Astrocyte (in vitro differentiated cells and primary cell): ENCODE measurements around the gene EGFL7. TPM values are rescaled to one million over a fixed set of nuclear protein-coding genes. Genes with fewer than 3 reads are reported as not detected.

ENCODE experiments used
- DNase-seq: peaks from one replicate; pipeline ENCODE4 v3.0.0-alpha.2; 2010; ENCODE audit warnings: low read depth
- FAIRE-seq: peaks from 2 replicates; lab custom pipeline; 2011; peaks lifted over from hg19 to GRCh38; lab: Jason Lieb, UNC
- H2AFZ ChIP-seq: 2 replicates; pipeline ENCODE4 v1.6.0; 2012; ENCODE audit warnings: low read depth, low read length, inconsistent platforms
- H3K27ac ChIP-seq: 2 replicates; pipeline ENCODE4 v1.5.1; 2011; ENCODE audit warnings: low read depth, low read length, inconsistent platforms
- H3K27me3 ChIP-seq: 2 replicates; pipeline ENCODE4 v1.6.0; 2011; ENCODE audit warnings: low read length, inconsistent platforms; ENCODE audit not compliant: insufficient read depth
- H3K36me3 ChIP-seq: 2 replicates; pipeline ENCODE4 v1.5.1; 2011; ENCODE audit warnings: low read length, inconsistent platforms; ENCODE audit not compliant: insufficient read depth
- H3K4me1 ChIP-seq: 2 replicates; pipeline ENCODE4 v1.5.1; 2011; ENCODE audit warnings: low read length, inconsistent platforms; ENCODE audit not compliant: insufficient read depth
- H3K4me2 ChIP-seq: 2 replicates; pipeline ENCODE4 v1.6.0; 2012; ENCODE audit warnings: low read length, inconsistent platforms
- H3K4me3 ChIP-seq: 2 replicates; pipeline ENCODE4 v1.5.1; 2011; ENCODE audit warnings: low read depth, mild to moderate bottlenecking, low read length, inconsistent platforms; ENCODE audit not compliant: insufficient read depth
- H3K79me2 ChIP-seq: 2 replicates; pipeline ENCODE4 v1.6.0; 2012; ENCODE audit warnings: mild to moderate bottlenecking, low read length, inconsistent platforms; ENCODE audit not compliant: insufficient read depth
- H3K9ac ChIP-seq: 2 replicates; pipeline ENCODE4 v1.6.0; 2012; ENCODE audit warnings: mild to moderate bottlenecking, low read length, inconsistent platforms
- H3K9me3 ChIP-seq: 2 replicates; pipeline ENCODE4 v1.5.1; 2012; ENCODE audit warnings: low read depth, mild to moderate bottlenecking, low read length, inconsistent platforms; ENCODE audit not compliant: insufficient read depth
- H4K20me1 ChIP-seq: 2 replicates; pipeline ENCODE4 v1.6.0; 2012; ENCODE audit warnings: low read length, inconsistent platforms; ENCODE audit not compliant: insufficient read depth
- H3K27ac Mint-ChIP-seq: one replicate; pipeline ENCODE4 v1.8.0; 2021; ENCODE audit warnings: mild to moderate bottlenecking, mixed read lengths; ENCODE audit not compliant: unreplicated experiment
- H3K27me3 Mint-ChIP-seq: one replicate; pipeline ENCODE4 v1.8.0; 2021; ENCODE audit warnings: low read depth, mixed read lengths; ENCODE audit not compliant: unreplicated experiment
- H3K36me3 Mint-ChIP-seq: one replicate; pipeline ENCODE4 v1.8.0; 2021; ENCODE audit warnings: low read depth, mixed read lengths; ENCODE audit not compliant: unreplicated experiment
- H3K4me1 Mint-ChIP-seq: one replicate; pipeline ENCODE4 v1.8.0; 2021; ENCODE audit warnings: low read depth, mixed read lengths; ENCODE audit not compliant: unreplicated experiment
- H3K4me3 Mint-ChIP-seq: one replicate; pipeline ENCODE4 v1.8.0; 2021; ENCODE audit warnings: mild to moderate bottlenecking, moderate library complexity, mixed read lengths; ENCODE audit not compliant: unreplicated experiment
- H3K9me3 Mint-ChIP-seq: one replicate; pipeline ENCODE4 v1.8.0; 2021; ENCODE audit warnings: mild to moderate bottlenecking, mixed read lengths; ENCODE audit not compliant: unreplicated experiment
- EZH2 ChIP-seq: IDR thresholded peaks from 2 replicates; pipeline ENCODE4 v1.6.1; 2012; ENCODE audit warnings: mild to moderate bottlenecking, low read length, inconsistent platforms; ENCODE audit not compliant: insufficient read depth
- total RNA-seq: library from RNA; stranded (reverse); gene quantifications from 2 replicates; pipeline ENCODE4 v1.2.1, GENCODE V29; 2021
- TF ChIP-seq, protein P1 (sequence below): IDR thresholded peaks from 2 replicates; pipeline ENCODE4 v1.5.1; 2011; ENCODE audit warnings: low read depth, mild to moderate bottlenecking, inconsistent platforms, low read length, moderate library complexity; ENCODE audit not compliant: insufficient read depth

The EGFL7 gene
- total RNA-seq, 1 donor from 2014 or later: 12.3 TPM

DNA sequence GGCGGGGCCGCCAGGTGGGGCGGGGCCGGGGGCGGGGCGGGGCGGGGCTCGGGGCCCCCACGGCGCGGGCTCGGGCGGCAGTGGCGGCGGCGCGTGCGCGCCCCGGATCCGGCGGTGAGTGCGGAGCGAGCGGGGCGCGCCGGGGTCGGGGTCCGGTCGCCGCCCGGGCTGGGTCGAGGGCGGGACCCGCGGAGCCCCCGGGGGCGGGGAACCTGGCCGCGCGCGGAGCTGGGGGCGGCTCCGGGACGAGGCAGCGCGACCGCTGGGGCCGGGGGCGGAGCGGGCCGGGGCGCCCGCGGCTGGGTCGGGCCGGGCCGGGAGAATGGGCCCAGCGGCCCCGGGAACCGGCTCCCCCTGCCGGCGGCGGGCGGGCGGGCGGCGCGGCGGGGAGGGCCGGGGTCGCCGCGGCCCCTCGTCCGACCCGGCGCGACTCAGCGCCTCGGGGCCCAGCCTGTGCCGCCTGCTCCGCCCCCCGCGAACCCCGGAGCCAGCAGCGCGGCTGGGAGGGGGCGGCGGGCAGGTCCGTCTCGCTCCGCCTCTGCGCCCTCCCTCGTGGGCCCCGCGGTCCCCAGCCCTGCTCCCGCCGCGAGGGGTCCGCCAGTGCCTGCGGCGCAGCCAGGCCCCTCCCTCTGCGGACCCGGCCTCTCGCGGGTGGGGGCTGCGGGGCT lies 3.1 kb downstream of the EGFL7 start:
- Mint-ChIP-seq H3K27ac (no peak overlapping the region), H3K27me3 (peaks cover 7% of the 10 kb centered on the region), H3K4me1 (no peaks in the 10 kb centered on the region), H3K4me3 (no peak overlapping the region), H3K9me3 (no peaks in the 10 kb centered on the region), H3K36me3 (no peaks in the 10 kb centered on the region)
- H3K27me3 ChIP-seq: no peaks in the 10 kb centered on the region
- no peaks in the 10 kb centered on the region for H4K20me1 ChIP-seq
- H3K4me3 ChIP-seq: no peak overlapping the region
- no peak overlapping the region for H3K9ac ChIP-seq
- no peaks in the 10 kb centered on the region for H3K79me2 ChIP-seq
- H3K9me3 ChIP-seq: no peaks in the 10 kb centered on the region
- H3K4me1 ChIP-seq: peaks cover 4% of the 10 kb centered on the region
- no peak for TF ChIP-seq EZH2
- TF ChIP-seq, protein P1, sequence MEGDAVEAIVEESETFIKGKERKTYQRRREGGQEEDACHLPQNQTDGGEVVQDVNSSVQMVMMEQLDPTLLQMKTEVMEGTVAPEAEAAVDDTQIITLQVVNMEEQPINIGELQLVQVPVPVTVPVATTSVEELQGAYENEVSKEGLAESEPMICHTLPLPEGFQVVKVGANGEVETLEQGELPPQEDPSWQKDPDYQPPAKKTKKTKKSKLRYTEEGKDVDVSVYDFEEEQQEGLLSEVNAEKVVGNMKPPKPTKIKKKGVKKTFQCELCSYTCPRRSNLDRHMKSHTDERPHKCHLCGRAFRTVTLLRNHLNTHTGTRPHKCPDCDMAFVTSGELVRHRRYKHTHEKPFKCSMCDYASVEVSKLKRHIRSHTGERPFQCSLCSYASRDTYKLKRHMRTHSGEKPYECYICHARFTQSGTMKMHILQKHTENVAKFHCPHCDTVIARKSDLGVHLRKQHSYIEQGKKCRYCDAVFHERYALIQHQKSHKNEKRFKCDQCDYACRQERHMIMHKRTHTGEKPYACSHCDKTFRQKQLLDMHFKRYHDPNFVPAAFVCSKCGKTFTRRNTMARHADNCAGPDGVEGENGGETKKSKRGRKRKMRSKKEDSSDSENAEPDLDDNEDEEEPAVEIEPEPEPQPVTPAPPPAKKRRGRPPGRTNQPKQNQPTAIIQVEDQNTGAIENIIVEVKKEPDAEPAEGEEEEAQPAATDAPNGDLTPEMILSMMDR: no peak
- H3K4me2 ChIP-seq: peak overlapping the region; percentile 83
- FAIRE-seq (no peak), DNase-seq (no peak)
- no peak overlapping the region for H3K27ac ChIP-seq
- no peak overlapping the region for H2AFZ ChIP-seq
- H3K36me3 ChIP-seq: no peaks in the 10 kb centered on the region

DNA sequence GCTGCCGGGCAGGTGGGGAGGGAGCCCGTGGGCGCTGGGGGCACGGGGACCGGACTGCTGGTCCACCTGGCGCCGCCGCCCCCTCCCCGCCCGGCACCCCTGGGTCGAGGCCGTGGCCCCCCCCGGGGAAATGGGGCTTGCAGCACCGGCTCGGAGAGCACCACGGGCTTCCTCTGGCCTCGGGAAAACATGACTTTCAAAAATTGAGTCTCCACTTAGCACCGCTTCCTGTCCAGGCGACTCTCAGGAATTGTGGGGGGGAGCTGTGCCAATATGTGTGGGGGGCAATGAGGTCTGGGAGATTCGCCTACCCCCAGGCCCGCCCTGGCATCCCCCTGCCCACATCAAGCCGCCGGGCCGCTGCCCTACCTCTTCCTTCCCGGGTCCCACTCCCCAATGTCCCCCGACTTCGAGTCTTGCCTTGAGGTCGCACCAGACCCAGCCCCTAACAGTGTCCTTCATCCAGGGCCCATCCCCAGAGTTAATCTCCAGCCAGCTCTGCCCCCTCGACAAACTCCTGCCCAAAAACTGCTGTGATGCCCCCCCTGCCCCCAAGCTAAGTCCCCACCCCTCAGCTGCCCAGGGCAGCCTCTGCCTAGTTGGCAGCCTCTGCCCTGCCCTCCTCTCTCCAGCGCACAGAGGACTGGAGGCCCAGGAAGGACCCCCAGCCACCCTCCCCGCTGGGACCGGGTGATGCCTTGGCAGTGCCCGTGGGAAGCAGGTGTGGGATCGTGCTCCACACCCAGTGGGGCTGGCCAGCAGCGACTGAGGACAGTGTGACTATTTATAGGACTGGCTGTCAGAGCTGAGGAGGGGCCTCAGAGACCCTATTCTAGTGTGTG lies 3.9 kb downstream of the EGFL7 start:
- no peaks in the 10 kb centered on the region for H3K36me3 Mint-ChIP-seq
- TF ChIP-seq, protein P1: no peak
- no peak for TF ChIP-seq EZH2
- Histone ChIP-seq H3K4me2 (peak overlapping the region; percentile 67), H2AFZ (no peak overlapping the region), H3K36me3 (no peaks in the 10 kb centered on the region), H3K9ac (no peak overlapping the region), H3K27me3 (no peaks in the 10 kb centered on the region), H3K79me2 (no peaks in the 10 kb centered on the region), H3K4me1 (peaks cover 4% of the 10 kb centered on the region), H3K9me3 (no peaks in the 10 kb centered on the region), H3K27ac (no peak overlapping the region), H3K4me3 (no peak overlapping the region), H4K20me1 (no peaks in the 10 kb centered on the region)
- H3K9me3 Mint-ChIP-seq: no peaks in the 10 kb centered on the region
- H3K27me3 Mint-ChIP-seq: peaks cover 7% of the 10 kb centered on the region
- peak overlapping the region; percentile 73 for H3K4me3 Mint-ChIP-seq
- H3K27ac Mint-ChIP-seq: peak overlapping the region; percentile 18
- DNase-seq: no peak
- H3K4me1 Mint-ChIP-seq: no peaks in the 10 kb centered on the region
- FAIRE-seq: no peak
